Measurements from ENCODE around the gene KRTAP6-2.

- TF ChIP-seq POLR2A (IDR thresholded peaks at IDR 0.05) (no peak), CTCF (IDR thresholded peaks at IDR 0.05) (no peak)
Measured at GRCh38 chr21:30579346-30579745, 19.4 kb downstream of the KRTAP6-2 start.
